Breast epithelium (tissue), 3 donors: ENCODE data around the gene RNH1.

Source experiments
- POLR2A ChIP-seq: fragments of 450-650 bp; IDR thresholded peaks from one replicate; pipeline ENCODE4 v1.6.1; 2016; ENCODE audit warnings: antibody characterized with exemption, mild to moderate bottlenecking, moderate library complexity
- TF ChIP-seq, protein P1 (sequence below), 3 donors: fragments of 450-650 bp; IDR thresholded peaks; one replicate each; pipeline ENCODE4 v1.5.1; 2016 to 2017; ENCODE audit warnings: antibody characterized with exemption in 3 of 3, mild to moderate bottlenecking in 3 of 3, moderate library complexity in 3 of 3

DNA sequence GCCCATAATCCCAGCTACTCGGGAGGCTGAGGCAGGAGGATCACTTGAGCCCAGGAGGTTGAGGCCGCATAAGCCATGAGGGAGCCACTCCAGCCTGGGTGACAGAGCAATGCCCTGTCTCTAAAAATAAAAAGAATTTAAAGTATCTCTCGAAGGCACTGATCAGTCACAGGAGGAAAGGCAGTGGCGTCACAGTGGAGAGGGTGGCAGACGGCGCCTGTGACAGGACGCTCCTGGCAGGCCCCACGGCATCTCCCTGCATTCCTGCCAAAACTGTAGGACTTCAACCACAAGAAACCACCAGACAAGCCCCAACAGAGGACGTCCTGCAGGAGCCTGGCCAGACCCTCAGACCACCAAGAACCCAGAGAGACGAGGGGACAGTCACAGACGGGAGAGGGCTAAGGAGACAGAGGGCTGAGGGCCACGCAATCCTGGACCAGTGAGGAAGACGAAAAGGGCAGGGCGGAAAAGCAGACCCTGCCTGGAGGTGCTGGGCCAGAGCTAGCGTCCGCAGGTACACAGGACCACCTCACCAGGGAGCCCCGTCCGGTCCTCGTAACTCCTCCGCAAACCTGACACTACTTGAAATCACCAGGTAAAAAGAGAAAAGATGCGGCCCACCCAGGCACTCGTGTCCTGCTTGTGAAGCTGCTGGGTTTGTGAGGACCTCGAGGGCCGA, 5.9 kb downstream of the RNH1 start:
- TF ChIP-seq, protein P1, sequence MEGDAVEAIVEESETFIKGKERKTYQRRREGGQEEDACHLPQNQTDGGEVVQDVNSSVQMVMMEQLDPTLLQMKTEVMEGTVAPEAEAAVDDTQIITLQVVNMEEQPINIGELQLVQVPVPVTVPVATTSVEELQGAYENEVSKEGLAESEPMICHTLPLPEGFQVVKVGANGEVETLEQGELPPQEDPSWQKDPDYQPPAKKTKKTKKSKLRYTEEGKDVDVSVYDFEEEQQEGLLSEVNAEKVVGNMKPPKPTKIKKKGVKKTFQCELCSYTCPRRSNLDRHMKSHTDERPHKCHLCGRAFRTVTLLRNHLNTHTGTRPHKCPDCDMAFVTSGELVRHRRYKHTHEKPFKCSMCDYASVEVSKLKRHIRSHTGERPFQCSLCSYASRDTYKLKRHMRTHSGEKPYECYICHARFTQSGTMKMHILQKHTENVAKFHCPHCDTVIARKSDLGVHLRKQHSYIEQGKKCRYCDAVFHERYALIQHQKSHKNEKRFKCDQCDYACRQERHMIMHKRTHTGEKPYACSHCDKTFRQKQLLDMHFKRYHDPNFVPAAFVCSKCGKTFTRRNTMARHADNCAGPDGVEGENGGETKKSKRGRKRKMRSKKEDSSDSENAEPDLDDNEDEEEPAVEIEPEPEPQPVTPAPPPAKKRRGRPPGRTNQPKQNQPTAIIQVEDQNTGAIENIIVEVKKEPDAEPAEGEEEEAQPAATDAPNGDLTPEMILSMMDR (IDR thresholded peaks at IDR 0.05), result no peak
- no peak for TF ChIP-seq POLR2A
